BLaER1 treated with 17β-estradiol and CSF1 and Interleukin-3, amounts not matched to agents 10 nM and 100 nM (cell line): ENCODE data around the gene SUSD6.

ENCODE experiments used
- H3K27ac ChIP-seq, 11 experiments: shearing (Covaris generic); formaldehyde crosslinking; 2 replicates each; pipeline ENCODE4 v1.8.1; 2022
- H3K27me3 ChIP-seq, 11 experiments: shearing (Covaris generic); formaldehyde crosslinking; 2 replicates each; pipeline ENCODE4 v1.8.1; 2022
- H3K36me3 ChIP-seq, 11 experiments: shearing (Covaris generic); formaldehyde crosslinking; 2 replicates each; pipeline ENCODE4 v1.8.1; 2022
- H3K4me1 ChIP-seq, 10 experiments: shearing (Covaris generic); formaldehyde crosslinking; 2 replicates each; pipeline ENCODE4 v1.8.1; 2022
- H3K4me2 ChIP-seq, 11 experiments: shearing (Covaris generic); formaldehyde crosslinking; 2 replicates each; pipeline ENCODE4 v1.8.1; 2022
- H3K4me3 ChIP-seq, 10 experiments: shearing (Covaris generic); formaldehyde crosslinking; 2 replicates each; pipeline ENCODE4 v1.8.1; 2022
- H3K9ac ChIP-seq, 11 experiments: shearing (Covaris generic); formaldehyde crosslinking; 2 replicates each; pipeline ENCODE4 v1.8.1; 2022
- H3K9me3 ChIP-seq, 11 experiments: shearing (Covaris generic); formaldehyde crosslinking; replicated peaks in 1 of 11; 2 replicates each; pipeline ENCODE4 v1.8.1; 2022
- H4K20me1 ChIP-seq, 11 experiments: shearing (Covaris generic); formaldehyde crosslinking; 2 replicates each; pipeline ENCODE4 v1.8.1; 2022
- Cebpa-rat ChIP-seq, 11 experiments: shearing (Covaris generic); IDR thresholded peaks; 2 replicates each; pipeline ENCODE4 v1.8.1; 2022

The SUSD6 gene

GRCh38 chr14:69600304-69600891 is 11.0 kb upstream of the SUSD6 start:
- no peak overlapping the region for H3K4me3 ChIP-seq
- H3K4me2 ChIP-seq: no peak overlapping the region
- H3K4me1 ChIP-seq: peaks cover 0 to 2% (median 0%) of the 10 kb centered on the region in 10 experiments; a peak in 2 of 20 replicates
- no peaks in the 10 kb centered on the region for H3K36me3 ChIP-seq
- no peak for TF ChIP-seq Cebpa-rat (IDR thresholded peaks at IDR 0.05)
- H3K27me3 ChIP-seq: no peaks in the 10 kb centered on the region
- H4K20me1 ChIP-seq: no peaks in the 10 kb centered on the region
- H3K9me3 ChIP-seq: no peaks in the 10 kb centered on the region
- H3K9ac ChIP-seq: no peak overlapping the region
- no peak overlapping the region for H3K27ac ChIP-seq

GRCh38 chr14:69605738-69606137 is 5.7 kb upstream of the SUSD6 start:
- no peaks in the 10 kb centered on the region for H3K9me3 ChIP-seq
- no peak for TF ChIP-seq Cebpa-rat (IDR thresholded peaks at IDR 0.05)
- no peak overlapping the region for H3K27ac ChIP-seq
- H4K20me1 ChIP-seq: no peaks in the 10 kb centered on the region
- H3K4me1 ChIP-seq: peaks cover 14 to 32% (median 21%) of the 10 kb centered on the region in 10 experiments
- H3K4me3 ChIP-seq: no peak overlapping the region
- H3K9ac ChIP-seq: no peak overlapping the region
- H3K27me3 ChIP-seq: no peaks in the 10 kb centered on the region
- H3K36me3 ChIP-seq: no peaks in the 10 kb centered on the region
- H3K4me2 ChIP-seq: peak overlapping the region in 2 of 11 experiments; percentile 29 to 38; a peak in 4 of 22 replicates

- Histone ChIP-seq H3K4me1 (peaks cover 17 to 33% (median 25%) of the 10 kb centered on the region in 10 experiments), H3K27ac (no peak overlapping the region), H3K4me2 (peak overlapping the region in 4 of 11 experiments; percentile 2 to 38 (median 24); a peak in 5 of 22 replicates), H3K9ac (0 out of 22 replicates have a peak overlapping the region, but pooled peaks of 1 of the 11 experiments have one; percentile 14), H3K9me3 (no peaks in the 10 kb centered on the region), H3K36me3 (no peaks in the 10 kb centered on the region), H3K4me3 (no peak overlapping the region), H3K27me3 (no peaks in the 10 kb centered on the region), H4K20me1 (no peaks in the 10 kb centered on the region)
- TF ChIP-seq Cebpa-rat (IDR thresholded peaks at IDR 0.05): peak in 4 of 11 experiments; percentile 15 to 37 (median 26); a peak in 3 of 22 replicates
Measured at GRCh38 chr14:69606258-69607184, 4.9 kb upstream of the SUSD6 start.

- Histone ChIP-seq H3K4me3 (peak overlapping the region; percentile 50 to 98 (median 60)), H3K4me1 (peaks cover 42 to 57% (median 51%) of the 10 kb centered on the region in 10 experiments), H3K9ac (peak overlapping the region; percentile 47 to 74 (median 72); a peak in 21 of 22 replicates), H3K4me2 (peak overlapping the region; percentile 80 to 95 (median 87)), H3K9me3 (no peaks in the 10 kb centered on the region), H3K36me3 (no peaks in the 10 kb centered on the region), H3K27me3 (no peaks in the 10 kb centered on the region), H4K20me1 (peaks cover 0 to 36% (median 24%) of the 10 kb centered on the region in 11 experiments; a peak in 15 of 22 replicates), H3K27ac (peak overlapping the region; percentile 34 to 70 (median 60); a peak in 20 of 22 replicates)
- no peak for TF ChIP-seq Cebpa-rat (IDR thresholded peaks at IDR 0.05)
Measured at GRCh38 chr14:69610020-69610873, 1.1 kb upstream of the SUSD6 start.

GRCh38 chr14:69610874-69611171 is 573 bp upstream of the SUSD6 start:
- no peaks in the 10 kb centered on the region for H3K9me3 ChIP-seq
- H4K20me1 ChIP-seq: peaks cover 0 to 42% (median 29%) of the 10 kb centered on the region in 11 experiments; a peak in 17 of 22 replicates
- H3K27me3 ChIP-seq: no peaks in the 10 kb centered on the region
- peaks cover 48 to 63% (median 56%) of the 10 kb centered on the region in 10 experiments for H3K4me1 ChIP-seq
- peak overlapping the region; percentile 47 to 74 (median 72) for H3K9ac ChIP-seq
- peak overlapping the region; percentile 50 to 98 (median 60) for H3K4me3 ChIP-seq
- H3K27ac ChIP-seq: peak overlapping the region; percentile 34 to 70 (median 60); a peak in 21 of 22 replicates
- no peak for TF ChIP-seq Cebpa-rat (IDR thresholded peaks at IDR 0.05)
- H3K36me3 ChIP-seq: no peaks in the 10 kb centered on the region
- peak overlapping the region; percentile 80 to 95 (median 87) for H3K4me2 ChIP-seq

GRCh38 chr14:69612014-69612782 is 802 bp downstream of the SUSD6 start:
- TF ChIP-seq Cebpa-rat (IDR thresholded peaks at IDR 0.05): no peak
- H3K9ac ChIP-seq: peak overlapping the region; percentile 85 to 98 (median 94)
- H3K27me3 ChIP-seq: no peaks in the 10 kb centered on the region
- H3K9me3 ChIP-seq: no peaks in the 10 kb centered on the region
- H3K4me3 ChIP-seq: peak overlapping the region; percentile 85 to 98 (median 92)
- peaks cover 8 to 56% (median 38%) of the 10 kb centered on the region in 11 experiments; a peak in 20 of 22 replicates for H4K20me1 ChIP-seq
- H3K27ac ChIP-seq: peak overlapping the region; percentile 89 to 97 (median 92)
- H3K36me3 ChIP-seq: peaks cover 0 to 3% (median 0%) of the 10 kb centered on the region in 11 experiments; a peak in 1 of 22 replicates
- peak overlapping the region; percentile 74 to 99 (median 87) for H3K4me2 ChIP-seq
- peaks cover 60 to 76% (median 65%) of the 10 kb centered on the region in 10 experiments for H3K4me1 ChIP-seq

GRCh38 chr14:69612783-69613130 is 1.4 kb downstream of the SUSD6 start:
- Histone ChIP-seq H3K9ac (peak overlapping the region; percentile 85 to 98 (median 94)), H3K9me3 (no peaks in the 10 kb centered on the region), H3K4me3 (peak overlapping the region; percentile 85 to 98 (median 92)), H3K27ac (peak overlapping the region; percentile 89 to 97 (median 92)), H4K20me1 (peaks cover 14 to 61% (median 43%) of the 10 kb centered on the region in 11 experiments; a peak in 20 of 22 replicates), H3K4me2 (peak overlapping the region; percentile 74 to 99 (median 87)), H3K36me3 (peaks cover 0 to 8% (median 0%) of the 10 kb centered on the region in 11 experiments; a peak in 2 of 22 replicates), H3K27me3 (no peaks in the 10 kb centered on the region), H3K4me1 (peaks cover 65 to 82% (median 71%) of the 10 kb centered on the region in 10 experiments)
- no peak for TF ChIP-seq Cebpa-rat (IDR thresholded peaks at IDR 0.05)
